Fibroblast of pulmonary artery (primary cell): Measurements from ENCODE around the gene TECPR1.

Experiments
- DNase-seq: peaks from one replicate; pipeline ENCODE4 v3.0.0-alpha.2; 2010; ENCODE audit warnings: low read depth
- H3K4me3 ChIP-seq: replicated peaks from 2 replicates; pipeline ENCODE4 v1.5.1; 2011; ENCODE audit warnings: low read depth, mild to moderate bottlenecking, control low read depth, low read length, moderate library complexity
- CTCF ChIP-seq: IDR thresholded peaks from 2 replicates; pipeline ENCODE4 v1.5.1; 2011; ENCODE audit warnings: mild to moderate bottlenecking, control low read depth, low read length, inconsistent platforms; ENCODE audit errors: missing control alignments

The TECPR1 gene

GRCh38 chr7:98248156-98248555, 3.9 kb downstream of the TECPR1 start:
- H3K4me3 ChIP-seq = no peak overlapping the region
- no peak for TF ChIP-seq CTCF
- no peak for DNase-seq

GRCh38 chr7:98244871-98245270, 7.2 kb downstream of the TECPR1 start:
- no peak for TF ChIP-seq CTCF
- H3K4me3 ChIP-seq = no peak overlapping the region
- no peak for DNase-seq

- DNase-seq = no peak
- TF ChIP-seq CTCF = no peak
- no peak overlapping the region for H3K4me3 ChIP-seq
Observed at GRCh38 chr7:98242934-98243333, 9.1 kb downstream of the TECPR1 start.

- H3K4me3 ChIP-seq = no peak overlapping the region
- TF ChIP-seq CTCF = no peak
- DNase-seq = no peak
Observed at GRCh38 chr7:98242342-98242741, 9.7 kb downstream of the TECPR1 start.

- DNase-seq = no peak
- no peak overlapping the region for H3K4me3 ChIP-seq
- no peak for TF ChIP-seq CTCF
Observed at GRCh38 chr7:98241674-98242241, 10.3 kb downstream of the TECPR1 start.

- H3K4me3 ChIP-seq = no peak overlapping the region
- TF ChIP-seq CTCF = peak; percentile 87
- DNase-seq = peak; percentile 56
Observed at GRCh38 chr7:98240961-98241673, 10.9 kb downstream of the TECPR1 start.

- peak; percentile 6 for DNase-seq
- no peak for TF ChIP-seq CTCF
- H3K4me3 ChIP-seq = no peak overlapping the region
Observed at GRCh38 chr7:98238976-98239375, 13.1 kb downstream of the TECPR1 start.
